Endometrium (tissue), 2 donors: Measurements from ENCODE around the gene ZC3H12C.

Source experiments
- FAIRE-seq: peaks from 2 replicates; lab custom pipeline; 2012; peaks lifted over from hg19 to GRCh38; lab: Jason Lieb, UNC
- donor health status: control.
- donor health status: control.

Gene ZC3H12C

DNA sequence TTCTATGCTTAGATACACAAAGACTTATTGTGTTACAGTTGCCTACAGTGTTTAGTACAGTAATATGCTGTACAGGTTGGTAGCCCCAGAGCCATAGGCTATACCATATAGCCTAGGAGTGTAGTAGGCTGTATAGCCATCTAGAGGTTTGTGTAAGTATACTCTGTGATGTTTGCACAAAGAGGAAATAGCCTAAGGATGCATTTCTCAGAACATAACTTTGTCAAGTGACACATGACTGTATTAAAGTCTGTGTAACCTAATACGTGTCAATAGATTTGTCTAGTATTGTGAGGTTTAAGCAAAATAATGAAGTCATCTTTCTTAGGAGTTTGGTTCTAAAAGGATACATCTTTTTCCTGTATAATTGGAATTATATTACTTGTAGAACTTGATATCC lies 5.5 kb downstream of the ZC3H12C start:
- FAIRE-seq = no peak

DNA sequence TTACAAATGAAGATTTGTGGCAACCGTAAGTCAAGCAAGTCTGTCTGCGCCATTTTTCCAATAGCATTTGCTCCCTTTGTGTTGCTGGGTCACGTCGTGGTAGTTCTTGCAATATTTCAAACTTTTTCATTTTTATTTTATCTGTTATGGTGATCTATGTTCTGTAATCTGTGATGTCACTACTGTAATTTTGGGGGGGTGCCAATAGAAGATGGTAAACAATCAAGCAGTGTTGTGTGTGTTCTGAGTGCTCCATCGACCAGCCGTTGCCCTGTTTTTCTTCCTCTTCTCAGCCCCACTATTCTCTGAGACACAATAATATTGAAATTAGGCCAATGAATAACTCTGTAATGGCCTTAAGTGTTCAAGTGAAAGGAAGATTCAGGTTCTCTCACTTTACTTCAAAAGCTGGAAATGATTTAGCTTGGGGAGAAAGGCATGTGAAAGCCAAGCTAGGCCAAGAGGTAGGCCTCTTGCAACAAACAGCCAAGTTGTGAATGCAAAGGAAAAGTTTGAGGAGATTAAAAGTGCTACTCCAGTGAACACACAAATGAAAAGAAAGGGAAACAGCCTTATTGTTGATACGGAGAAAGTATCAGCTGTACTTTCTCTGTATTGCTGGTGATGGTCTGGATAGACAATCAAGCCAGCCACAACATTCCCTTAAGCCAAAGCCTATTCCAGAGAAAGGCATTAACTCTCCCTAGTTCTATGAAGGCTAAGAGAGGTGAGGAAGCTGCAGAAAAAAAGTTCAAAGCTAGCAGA lies 7.5 kb downstream of the ZC3H12C start:
- no peak for FAIRE-seq

DNA sequence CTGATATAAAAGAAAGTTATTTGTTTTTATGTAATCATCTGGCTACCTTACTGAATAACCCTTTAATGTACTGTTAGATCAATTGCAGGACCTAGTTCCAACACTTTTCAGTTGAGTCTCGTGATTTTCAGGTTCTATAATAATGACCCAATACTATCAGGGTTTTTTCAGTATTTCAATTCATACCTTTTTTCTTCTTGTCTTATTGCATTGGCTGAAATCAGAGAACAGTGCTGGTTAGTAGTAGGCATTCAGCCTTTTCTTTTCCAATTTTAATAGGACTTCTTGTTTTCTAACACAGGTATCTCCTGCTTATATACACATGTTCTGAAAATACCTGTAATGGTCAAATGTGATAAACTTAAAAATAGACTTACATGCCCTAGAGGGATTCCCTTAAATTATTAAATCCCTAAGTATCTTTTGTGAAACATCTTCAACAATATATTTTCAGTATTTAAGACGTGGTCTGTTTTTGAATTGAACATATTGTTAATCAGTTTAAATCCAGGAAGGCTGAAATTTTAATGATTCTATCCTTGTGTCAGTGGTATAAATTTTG lies 13.6 kb downstream of the ZC3H12C start:
- FAIRE-seq = no peak

DNA sequence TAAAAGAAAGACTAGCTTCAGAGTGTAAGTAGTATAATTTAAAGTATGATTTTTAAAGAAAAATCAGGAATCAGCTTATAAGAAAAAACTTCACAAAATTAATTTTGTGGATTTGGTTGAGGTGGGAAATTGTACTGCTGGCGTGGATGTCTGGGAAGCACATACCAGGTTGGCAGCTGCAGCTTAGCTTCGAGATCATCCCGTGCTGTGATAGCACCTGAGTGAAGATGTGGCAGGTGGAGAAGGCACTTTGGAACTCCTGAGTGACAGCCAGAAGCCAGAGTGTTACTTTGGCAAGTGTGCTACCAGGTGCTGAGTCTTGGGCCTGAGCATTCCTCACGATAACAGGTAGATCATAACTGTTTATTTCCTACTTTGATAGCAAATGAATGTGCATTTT lies 17.7 kb downstream of the ZC3H12C start:
- no peak for FAIRE-seq

DNA sequence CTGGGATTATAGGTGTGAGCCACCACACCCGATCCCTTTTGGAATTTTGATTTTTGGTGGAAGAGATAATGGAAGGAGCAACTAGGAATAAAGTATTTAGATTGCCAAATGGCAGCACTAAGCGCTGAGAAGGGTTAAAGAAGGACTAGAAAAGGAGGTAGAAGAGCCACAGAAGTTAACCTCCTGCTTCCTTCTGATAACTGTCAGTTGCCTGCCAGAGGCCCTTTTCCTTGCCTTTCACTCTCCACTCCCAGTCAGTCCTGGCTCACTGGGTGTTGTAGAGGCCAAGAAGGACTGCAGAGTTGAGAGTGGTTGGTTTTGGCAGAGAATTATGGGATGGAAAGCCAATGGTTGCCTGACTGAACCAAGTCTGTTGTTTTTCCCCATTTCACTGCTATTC lies 19.3 kb downstream of the ZC3H12C start:
- FAIRE-seq = no peak

DNA sequence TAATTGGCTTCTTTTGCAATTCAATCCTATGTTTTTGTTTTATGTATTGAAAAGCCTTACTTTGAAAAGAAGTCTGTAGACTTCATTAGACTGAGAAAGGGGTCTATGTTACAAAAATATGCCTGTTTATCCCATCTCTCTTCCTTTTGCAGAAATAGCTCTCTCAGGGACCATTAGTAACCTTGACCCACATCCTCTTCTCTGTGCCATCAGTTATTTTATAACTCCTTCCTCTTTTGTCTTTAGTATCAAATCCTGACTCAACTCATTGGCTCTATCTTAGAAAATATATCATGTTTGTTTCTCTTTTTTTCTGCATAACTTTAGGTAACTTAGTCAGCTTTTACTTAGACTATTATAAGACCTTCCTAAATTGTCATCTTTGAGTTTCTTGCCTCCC lies 20.3 kb downstream of the ZC3H12C start:
- FAIRE-seq = no peak

DNA sequence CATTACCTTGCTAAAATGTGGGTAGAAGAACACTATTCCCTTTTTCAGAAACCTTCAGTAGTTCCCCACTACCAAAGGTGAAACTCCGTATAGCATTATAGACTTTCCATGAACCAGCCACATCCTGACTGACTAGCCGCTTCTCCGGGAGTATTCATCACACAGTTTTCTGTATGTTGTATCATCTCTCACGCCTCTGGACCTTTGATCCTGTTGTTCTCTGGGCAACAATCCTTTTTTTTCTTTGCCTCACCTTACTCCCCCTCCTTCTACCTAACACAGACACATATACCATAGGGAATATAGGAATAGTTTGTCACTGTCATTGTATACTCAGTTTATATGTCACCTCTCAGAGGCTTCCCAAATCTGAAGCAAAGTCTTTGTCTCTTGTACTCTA lies 20.8 kb downstream of the ZC3H12C start:
- FAIRE-seq = no peak

DNA sequence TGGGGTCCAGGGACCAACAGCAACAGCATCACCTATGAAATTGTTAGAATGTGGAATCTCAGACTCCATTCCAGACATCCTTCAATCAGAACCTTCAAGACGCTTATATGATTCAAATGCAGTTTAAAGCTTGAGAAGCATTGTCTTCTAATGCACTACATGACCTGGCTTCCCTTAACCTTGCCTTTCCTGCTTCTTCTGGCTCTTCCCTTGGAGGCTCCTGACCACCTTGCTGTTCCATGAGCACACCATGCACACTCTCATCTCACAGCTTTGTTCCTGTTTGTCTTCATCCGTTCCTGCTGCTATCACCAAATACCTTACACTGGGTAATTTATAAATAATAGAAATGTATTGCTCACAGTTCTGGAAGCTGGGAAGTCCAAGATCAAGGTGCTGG lies 26.1 kb downstream of the ZC3H12C start:
- no peak for FAIRE-seq

DNA sequence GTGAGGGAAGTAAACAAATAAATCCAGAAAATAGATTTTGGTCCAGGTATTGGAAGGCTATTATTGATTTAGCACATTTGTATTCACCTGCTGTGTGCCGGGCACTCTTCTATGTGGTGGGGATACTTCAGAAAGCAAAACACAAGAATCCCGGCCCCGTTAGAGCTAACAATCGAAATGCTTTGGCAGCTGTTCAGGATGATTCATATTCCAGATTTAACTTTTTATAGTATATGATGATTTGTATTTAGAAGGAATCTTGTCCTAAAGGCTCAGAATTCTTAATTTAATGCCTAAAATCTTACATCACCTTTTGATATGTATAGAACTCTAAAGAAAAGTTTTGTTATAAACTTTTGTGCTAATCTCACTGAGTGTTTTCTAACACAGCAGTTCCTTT lies 28.0 kb downstream of the ZC3H12C start:
- FAIRE-seq = no peak

DNA sequence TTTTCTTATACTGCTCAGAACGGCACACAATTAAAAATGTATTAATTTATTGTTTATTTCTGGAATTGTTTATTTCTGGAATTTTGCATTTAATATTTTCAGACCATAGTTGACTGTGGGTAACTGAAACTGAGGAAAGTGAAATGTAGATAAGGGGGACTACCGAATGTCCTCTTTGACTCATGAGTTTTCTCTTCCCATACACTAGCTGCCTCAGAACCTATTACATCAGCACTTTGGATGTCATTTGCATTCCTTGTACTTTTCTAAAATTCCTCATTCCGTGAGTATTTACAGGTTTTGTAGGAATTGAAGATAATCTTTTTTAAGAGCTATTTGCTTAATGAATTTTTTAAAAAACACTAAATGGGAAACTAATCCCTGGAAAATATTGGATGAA lies 29.8 kb downstream of the ZC3H12C start:
- no peak for FAIRE-seq

DNA sequence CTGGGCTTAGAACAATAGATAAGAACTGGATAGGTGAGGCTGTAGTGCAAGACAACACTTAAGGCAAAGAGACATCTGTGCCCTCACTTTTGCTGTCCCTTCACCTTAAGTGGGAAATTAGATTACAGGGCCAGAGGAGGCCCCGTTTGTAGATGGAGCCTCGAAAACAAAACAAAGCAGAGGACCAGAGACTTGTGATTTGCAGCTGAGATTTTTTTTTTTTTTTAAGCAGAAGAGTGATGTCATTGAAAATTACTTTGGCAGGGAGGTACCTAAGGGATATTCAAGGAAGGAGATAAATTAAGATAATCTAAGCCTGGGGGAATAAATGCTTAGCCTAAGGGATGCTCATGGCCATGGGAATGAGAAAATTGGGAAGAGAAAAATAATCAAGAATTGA lies 31.4 kb downstream of the ZC3H12C start:
- no peak for FAIRE-seq

DNA sequence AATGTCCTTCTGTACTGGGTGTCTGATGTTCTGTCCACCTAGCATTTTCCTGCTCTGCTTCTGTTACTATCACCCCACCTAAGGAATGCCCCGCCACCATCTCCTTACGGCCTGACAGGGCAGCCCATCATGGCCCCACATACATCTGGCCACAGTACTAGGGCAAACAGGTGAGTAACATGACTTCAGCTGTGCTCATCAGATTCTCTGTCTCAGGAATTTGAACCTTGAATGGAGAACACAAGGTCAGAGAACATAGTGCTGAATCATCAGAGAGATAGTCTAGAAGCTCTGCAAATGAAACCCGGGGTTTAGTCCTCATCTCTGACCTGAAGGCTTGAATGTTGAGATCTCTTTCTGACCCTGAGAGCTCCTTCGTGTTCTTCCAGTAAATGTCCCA lies 32.4 kb downstream of the ZC3H12C start:
- FAIRE-seq = no peak

DNA sequence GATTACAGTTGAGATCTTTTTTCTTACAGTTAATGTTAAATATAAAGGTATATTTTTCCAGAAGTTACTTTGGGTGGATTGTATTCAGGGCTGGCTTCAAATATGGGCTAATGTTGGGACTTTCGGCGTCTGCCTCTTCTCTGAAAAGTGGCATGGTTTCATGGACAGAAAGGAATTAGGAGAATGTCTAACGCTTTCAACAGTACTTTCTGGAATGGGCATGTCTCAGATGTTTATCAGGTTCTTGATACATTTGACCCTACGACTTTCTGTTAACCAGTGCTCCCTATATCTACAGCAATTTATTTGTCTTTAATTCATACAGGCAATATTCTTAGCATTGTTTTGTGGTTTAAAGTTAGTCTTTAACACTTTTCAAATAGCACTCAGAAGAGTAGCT lies 33.7 kb downstream of the ZC3H12C start:
- no peak for FAIRE-seq

DNA sequence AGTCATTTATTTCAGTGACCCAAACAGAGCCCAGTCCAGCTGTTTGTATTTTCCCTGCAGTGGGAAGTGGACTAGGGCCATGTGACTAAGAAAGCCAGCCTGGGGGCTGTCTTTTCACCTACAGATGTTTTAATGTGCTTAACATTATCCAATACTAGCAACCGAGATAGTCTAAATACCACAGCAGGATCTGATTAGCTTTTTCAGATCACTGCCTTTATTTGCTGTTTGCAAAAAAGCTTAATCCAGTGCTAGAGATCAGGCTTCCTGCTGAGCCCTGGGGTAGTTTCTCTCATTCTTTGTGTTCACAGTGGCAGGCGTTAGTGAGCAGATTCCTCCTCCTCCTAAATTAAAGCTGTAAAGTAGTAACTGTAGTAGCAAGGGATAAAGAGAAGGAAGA lies 35.0 kb downstream of the ZC3H12C start:
- no peak for FAIRE-seq

DNA sequence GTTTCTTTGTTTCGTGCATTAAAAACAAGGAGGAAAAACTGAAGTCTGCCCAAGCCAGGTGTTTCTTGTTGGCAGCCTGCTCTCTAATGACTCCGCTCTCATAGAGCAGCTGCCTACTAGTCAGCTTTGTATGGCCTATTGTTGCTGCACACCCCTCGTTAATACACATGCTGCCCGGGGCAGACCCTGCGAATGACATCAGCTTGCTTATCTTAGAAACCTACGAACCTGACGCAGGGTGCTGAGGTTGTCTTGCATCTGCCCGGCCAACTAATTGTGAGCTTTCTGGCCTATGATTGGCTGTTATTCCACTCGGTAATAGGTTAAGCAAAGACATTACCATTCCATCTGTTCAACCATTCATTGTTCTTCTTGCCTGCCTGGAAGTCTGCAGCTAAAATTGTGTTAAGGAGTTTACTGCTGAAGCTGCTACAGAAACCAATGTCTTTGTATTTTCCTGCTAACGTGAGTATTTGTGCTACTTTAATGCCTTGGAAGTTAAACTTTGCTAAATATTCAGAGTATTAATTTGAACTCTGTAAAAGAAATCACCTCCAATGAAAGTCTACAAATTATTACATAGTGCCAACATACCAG lies 37.5 kb downstream of the ZC3H12C start:
- FAIRE-seq = no peak

DNA sequence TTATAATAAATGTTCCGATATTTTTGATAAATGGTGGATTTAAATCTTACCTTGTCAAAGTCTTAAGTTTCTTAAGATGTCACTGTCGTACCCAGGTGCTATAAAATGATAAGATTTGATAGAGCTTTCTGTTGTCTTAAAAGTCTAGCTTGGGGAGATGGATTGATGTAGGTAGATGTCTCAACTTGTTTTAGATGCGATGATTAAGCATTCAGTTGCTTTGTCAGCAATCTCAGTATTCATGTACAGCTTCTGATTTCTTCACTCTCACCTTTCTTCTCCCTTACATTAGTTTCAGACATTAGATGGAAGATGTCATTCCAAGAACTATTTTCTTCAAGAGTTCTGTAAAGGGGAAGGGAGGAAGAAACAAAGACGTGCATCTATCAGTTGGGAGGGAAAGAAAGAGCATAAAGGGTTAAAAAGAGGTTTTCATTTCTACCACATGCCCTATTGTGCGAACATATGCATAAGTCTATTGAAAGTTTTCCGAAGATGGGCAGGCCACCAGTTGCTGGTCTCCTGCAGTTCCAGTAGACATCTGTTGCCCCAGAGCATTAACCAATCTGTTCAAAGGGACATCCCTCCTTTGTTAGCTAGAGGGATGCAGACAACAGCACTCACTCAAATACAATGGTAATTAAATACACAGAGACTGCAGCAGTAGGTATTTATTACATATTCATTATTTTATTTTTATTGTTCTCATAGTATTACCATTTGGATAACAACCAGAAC lies 38.4 kb downstream of the ZC3H12C start:
- no peak for FAIRE-seq

DNA sequence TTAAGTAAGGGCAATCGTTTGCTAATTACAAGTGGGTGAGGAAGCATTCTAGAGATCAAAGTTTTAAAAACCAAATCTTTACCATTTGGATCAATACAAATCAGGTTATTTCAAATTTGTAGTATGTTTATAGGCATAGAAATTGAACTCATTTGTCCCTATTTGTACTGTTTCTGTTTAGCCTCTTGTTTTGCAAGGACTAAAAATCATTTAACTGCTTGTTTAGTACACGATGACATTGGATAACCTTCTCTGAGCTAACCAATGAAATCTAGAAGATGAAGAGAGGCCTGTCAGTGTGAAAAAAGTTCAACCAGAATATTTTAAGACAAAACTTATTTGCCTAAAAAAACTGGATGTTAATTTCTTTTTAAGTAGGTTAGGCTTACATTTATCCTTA lies 40.0 kb downstream of the ZC3H12C start:
- FAIRE-seq = no peak

DNA sequence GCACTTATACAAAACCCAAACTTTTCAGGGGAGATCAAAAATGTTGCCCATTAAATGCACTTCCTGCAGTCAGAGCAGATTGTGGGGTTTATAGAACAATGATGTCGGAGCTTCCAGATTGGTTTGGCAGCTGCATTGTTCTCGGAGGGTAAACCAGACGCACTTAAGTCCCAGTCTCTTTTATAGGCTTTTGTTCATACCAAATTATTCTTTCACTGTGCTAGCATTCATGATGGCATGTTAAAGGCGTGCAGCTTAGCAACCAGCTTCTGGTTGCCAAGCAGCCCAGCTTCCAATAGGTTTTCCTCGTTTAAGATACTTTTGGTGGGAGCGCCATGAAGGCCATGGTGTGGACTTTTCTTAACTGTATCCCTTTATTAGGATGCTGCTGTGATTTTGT lies 40.9 kb downstream of the ZC3H12C start:
- no peak for FAIRE-seq

DNA sequence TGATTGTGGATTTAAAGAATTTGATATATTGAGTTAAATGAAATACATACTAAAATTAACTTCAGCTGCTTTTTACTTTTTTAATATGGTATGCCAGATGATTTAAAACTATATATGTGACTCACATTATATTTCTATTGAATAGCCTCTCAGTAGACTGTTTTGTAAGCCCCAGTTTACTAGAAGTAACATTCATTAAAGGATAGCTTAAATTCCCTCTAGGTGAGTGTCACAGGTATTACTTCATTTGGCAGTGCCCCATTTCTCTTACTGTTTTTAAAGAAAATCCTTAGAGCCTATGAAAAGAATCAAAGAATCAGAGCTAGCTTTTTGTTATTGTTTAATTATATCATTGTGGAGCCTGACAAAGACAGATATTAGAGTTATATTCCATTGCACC lies 48.6 kb downstream of the ZC3H12C start:
- FAIRE-seq = no peak

DNA sequence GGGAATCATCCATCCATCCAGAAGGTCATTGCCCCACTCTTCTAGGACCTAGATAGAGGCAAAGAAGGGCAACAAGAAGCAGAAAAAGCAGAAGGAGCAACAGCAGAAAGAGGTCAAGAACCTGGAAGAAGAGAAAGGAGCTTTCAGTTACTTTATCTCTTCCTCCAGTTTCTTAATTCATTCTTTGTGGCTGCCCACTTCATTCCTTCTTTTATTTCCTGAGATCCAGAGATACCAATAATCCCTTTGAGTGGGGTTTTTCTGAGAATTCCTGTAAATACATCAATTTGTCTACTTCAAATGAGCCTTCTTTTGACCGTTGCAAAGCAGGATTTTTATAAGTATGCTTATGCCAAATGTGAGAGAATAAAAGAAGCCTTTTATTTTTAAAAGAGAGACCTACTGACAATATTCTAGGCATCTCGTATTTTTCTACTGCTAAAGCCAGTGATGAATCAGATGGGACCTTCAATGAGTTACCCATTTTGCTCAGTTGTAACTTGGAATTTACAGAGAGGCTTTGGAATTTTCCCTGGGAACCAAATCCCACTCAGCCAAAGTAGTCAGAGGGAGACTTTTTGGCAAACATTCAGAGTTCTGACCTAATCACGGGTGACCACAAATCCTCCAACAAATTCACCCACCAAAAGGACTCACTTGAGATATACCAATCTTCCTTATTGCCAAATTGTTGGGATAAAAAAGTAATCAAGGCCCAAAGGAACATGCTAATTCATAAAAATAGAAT lies 54.9 kb downstream of the ZC3H12C start:
- FAIRE-seq = no peak

DNA sequence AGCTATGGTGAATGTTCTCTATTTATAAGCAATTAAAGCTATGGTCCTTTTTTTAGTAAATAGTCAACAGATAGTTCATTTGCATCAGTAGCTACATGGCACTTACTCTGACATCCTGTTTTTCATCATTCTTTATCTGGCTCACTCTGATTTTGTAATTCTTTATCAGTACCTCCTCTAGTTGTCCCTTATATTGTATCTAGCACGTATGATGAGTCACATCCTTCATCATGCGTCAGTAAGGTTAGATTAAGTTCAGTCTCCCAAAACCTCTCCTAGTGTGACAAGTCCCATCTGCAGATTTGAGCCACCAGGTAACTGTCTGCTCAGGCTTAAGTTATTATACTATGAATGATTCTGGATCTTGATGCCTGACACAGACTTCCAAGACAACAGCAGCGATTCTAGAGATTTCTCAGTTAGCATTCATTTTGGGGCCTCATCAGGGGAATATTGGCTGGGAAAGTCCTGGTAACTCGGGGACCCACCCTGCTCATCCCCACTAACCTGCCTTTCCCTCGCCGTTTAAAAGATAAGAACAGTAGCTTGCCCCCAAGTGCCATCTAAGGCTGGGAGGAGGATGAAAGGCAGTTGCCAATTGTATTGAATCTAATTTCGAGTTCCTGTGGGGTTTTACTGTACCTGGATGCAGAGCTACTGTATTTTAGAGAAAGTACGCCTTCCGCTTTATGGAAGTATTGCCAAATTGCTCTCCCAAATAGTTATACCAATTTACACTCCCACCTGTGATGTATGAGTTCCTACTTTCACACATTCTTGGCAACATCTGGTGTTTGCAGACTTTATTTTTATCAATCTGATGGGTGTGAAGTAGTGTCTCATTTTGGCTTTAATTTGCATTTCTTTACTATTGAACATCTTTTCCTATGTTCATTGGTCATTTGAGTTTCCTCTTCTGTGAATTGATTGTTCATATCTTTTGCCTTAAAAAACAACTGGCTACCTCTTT lies 55.9 kb downstream of the ZC3H12C start:
- FAIRE-seq = no peak
